NOMO-1 treated with DMSO at 0.1 percent for 48 hours (cell line): Measurements from ENCODE around the gene DCTN5.
A peak's percentile ranks its signal among the peaks of the same experiment; 100 is the strongest.

Experiments used
- DNase-seq: peaks from one replicate; lab custom pipeline; 2025; ENCODE audit not compliant: unreplicated experiment; lab: John Stamatoyannopoulos, UW

DCTN5 gene

GRCh38 chr16:23651943-23652468, 10.7 kb downstream of the DCTN5 start:
- no peak for DNase-seq

DNA sequence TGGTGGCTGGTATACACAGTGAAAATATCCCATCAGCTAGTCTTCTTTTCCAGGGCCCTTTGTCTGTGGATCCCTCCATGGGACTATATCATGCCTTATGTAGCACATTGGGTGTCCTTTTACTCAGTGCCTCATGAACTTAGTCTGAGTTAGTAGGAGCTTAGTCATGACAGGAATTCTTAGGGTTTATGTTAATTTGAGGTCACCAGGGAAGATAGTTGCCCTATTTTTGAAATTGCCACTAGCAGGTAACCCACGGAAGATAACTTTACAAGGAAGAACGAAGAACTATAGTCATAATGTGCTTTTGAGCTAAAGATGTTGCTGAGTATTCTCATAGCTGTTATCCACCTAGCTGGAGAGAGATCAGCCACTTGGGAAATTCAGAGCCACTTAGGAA, 22.7 kb downstream of the DCTN5 start:
- no peak for DNase-seq

- DNase-seq = no peak
Measured at GRCh38 chr16:23666571-23667354, 25.5 kb downstream of the DCTN5 start.

DNA sequence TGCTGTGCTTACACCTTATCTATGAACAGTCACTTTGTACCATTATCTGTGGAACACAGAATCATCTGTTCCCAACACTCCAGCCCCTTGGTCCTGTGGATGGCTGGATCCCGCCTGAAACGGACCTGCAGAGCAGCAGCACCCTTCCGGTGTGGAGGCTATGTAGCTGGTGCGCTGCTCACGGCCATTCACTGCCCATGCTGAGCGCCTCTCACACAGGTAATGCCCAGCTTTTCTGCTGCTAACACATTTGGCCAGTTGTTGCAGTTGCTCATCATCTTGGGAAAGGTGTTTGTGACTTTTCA, 26.0 kb downstream of the DCTN5 start:
- no peak for DNase-seq

DNA sequence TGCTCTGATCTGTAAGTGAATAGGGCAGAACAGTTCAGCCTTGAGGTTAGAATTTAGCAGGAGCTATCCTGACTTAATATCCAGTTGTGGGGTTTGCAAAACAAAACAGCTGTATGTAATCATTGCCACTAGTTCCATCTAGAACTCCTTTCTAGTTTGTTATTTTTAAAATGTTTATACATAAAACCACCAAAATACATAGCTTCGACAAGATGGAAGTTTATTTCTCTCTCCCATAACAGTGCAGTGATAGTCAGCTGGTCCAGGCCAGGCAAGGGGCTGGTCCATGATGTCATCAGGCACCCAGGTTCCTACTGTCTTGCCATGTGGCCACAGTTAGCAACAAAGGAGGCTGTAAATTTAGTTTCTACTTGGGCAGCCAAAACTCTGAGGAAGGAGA, 27.0 kb downstream of the DCTN5 start:
- no peak for DNase-seq

- DNase-seq = no peak
Measured at GRCh38 chr16:23668873-23669272, 27.6 kb downstream of the DCTN5 start.

GRCh38 chr16:23670137-23670776, 29.0 kb downstream of the DCTN5 start:
- DNase-seq = no peak

DNA sequence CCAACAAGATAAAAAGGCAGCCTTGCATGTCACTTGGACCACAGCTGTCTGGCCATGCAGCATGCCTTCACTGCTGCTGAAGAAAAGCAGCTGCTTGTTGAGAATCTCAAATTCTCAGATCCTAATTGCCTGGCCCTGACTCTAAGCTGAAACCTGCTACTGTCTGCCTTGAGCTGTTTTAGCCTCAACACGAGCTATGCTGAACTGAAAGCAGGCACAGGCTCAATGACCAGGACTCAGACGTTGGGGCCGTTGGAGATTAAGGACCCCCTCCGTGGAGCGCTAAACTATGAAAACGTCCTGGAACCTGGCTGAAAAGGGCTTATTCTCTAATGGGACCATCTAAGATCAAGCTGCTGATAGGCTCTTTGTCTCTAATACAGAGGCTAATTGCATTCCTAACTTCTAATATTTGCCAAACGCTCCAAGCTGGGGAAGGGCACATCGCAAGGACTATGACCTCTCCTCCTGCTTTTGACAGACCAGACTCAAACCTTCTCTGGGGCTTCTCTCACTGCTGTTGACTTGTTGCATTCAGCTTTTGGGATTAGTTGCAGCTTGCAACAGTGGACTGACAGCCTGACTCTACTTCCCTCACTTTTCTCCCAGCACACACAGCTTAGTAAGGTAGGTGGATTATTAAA, 32.8 kb downstream of the DCTN5 start:
- no peak for DNase-seq

- no peak for DNase-seq
Measured at GRCh38 chr16:23676924-23677480, 35.7 kb downstream of the DCTN5 start.

DNA sequence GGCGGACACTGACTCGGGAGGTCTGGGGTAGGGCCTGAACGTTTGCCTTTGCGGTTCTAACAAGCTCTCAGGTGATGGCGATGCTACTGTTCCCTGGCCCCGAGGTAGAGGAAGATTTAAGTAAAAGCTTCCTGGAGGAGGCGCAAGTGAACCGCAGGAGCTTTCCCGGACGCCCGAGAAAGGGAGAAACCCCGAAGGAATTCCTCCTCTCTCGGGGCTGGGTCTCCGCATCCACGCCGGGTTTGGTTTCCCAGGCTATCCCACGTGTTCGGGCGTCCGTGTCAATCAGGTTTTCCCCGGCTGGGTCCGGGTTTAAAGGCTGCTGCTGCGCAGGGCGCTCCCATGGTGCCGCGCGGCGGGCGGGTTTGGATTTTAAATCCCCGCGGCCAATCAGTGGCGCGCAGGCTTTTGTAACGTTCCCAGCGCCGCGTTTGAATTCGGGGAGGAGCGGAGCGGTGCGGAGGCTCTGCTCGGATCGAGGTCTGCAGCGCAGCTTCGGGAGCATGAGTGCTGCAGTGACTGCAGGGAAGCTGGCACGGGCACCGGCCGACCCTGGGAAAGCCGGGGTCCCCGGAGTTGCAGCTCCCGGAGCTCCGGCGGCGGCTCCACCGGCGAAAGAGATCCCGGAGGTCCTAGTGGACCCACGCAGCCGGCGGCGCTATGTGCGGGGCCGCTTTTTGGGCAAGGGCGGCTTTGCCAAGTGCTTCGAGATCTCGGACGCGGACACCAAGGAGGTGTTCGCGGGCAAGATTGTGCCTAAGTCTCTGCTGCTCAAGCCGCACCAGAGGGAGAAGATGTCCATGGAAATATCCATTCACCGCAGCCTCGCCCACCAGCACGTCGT, 37.4 kb downstream of the DCTN5 start, which contains the start of gene PLK1:
Gene PLK1, plus strand, starts transcription at position 460 of the 844 bp plus-strand sequence. Its CDS starts 44 bp downstream, at position 504.
- peak; percentile 84 for DNase-seq

GRCh38 chr16:23679274-23679985, 38.2 kb downstream of the DCTN5 start:
- peak; percentile 64 for DNase-seq

GRCh38 chr16:23679986-23680336, 38.7 kb downstream of the DCTN5 start:
- no peak for DNase-seq

DNA sequence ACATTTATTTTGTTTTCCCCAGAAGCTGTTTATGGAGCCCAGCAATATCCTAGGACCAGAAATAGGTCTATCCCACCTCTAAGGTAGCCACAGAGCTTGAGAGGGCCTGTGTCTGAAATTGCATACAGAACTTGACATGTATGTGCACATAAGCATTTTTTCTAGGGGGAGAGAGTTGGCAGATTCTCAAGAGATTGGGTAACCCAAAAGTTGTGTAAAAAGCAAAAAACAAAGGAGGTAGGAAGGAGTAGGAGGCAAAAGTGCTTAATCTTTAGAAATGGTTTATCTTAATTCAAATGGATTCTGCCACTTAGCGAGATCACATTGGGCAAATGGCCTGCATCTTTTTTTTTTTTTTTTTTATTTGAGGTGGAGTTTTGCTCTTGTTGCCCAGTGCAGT, 40.9 kb downstream of the DCTN5 start:
- no peak for DNase-seq

DNA sequence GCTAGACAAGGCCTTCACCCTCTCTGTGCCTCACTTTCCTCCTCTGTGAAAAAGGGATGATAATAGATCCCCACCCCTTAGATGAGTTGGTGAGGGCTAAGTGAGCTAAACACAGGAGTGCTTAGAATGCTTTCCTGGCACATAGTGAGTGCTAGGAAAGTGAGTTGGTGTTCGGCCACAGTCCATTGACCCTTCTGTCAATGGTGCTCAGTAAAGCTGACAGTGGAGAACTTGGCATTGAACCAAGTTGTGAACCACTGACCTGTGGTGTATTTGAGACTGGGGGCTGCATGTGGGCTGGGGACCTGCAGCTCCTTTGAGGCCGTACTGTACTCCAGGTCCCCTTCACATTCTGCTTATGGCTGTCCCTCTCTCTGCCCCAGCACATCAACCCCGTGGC, 42.2 kb downstream of the DCTN5 start:
- no peak for DNase-seq

- no peak for DNase-seq
Measured at GRCh38 chr16:23687034-23687808, 46.0 kb downstream of the DCTN5 start.

DNA sequence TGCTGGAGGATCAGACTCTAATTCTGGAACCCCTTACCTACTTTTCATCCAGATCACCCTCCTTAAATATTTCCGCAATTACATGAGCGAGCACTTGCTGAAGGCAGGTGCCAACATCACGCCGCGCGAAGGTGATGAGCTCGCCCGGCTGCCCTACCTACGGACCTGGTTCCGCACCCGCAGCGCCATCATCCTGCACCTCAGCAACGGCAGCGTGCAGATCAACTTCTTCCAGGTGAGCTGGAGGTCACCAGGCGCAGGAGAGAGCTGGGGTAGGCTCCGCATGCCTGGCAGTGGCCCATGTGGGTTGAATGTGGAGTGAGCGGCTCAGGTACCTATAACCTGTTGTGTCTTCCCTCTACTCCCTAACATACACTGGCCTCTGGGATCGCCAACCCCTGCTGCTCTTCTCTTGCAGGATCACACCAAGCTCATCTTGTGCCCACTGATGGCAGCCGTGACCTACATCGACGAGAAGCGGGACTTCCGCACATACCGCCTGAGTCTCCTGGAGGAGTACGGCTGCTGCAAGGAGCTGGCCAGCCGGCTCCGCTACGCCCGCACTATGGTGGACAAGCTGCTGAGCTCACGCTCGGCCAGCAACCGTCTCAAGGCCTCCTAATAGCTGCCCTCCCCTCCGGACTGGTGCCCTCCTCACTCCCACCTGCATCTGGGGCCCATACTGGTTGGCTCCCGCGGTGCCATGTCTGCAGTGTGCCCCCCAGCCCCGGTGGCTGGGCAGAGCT, 48.3 kb downstream of the DCTN5 start:
- DNase-seq = no peak

DNA sequence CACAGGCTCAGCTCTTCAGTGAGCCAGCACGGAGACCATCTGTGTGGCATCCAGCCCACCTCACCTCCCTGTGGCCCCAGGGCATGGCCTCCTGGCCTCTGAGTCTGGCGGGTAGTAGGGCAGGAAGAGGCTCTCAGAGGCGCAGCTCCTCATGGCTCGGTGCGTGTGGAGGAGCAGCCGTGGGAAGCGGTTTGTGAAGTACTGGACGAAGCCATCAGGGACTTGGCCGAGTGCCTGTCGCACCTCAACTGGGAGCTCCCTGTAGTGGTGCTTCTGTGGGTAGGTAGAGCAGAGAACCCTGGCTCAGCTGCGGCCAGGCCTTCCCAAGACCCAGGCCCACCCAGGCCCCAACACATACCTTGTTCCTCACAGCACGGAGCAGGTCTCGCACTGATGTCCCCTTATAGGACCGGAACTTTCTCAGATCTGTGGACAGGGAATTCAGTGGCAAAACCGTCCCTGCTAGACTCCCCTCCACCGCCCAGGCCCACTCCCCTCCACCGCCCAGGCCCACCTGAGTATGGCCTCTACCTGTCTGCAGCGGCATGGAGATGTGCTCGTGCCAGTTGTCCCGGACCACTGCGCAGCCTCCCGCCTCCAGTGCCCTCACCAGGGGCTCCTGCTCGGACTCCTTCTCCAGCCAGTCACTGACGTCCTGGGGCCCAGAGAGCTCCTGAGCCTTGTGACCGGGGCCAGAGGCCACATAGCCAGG, 49.7 kb downstream of the DCTN5 start:
- no peak for DNase-seq

- no peak for DNase-seq
Measured at GRCh38 chr16:23691483-23692189, 50.4 kb downstream of the DCTN5 start.
